HepG2 (cell line): ENCODE results near the gene TRPT1. TPM values are rescaled to one million over a fixed set of nuclear protein-coding genes. Genes with fewer than 3 reads are reported as not detected.

Experiments used
- DR1 ChIP-seq: sonication (generic); formaldehyde crosslinking; IDR thresholded peaks from 2 replicates; pipeline ENCODE4 v1.8.0; 2021; ENCODE audit warnings: mild to moderate bottlenecking, missing genetic modification reagents, inconsistent platforms
- IKZF1 ChIP-seq: fragments of 450-650 bp; IDR thresholded peaks from 2 replicates; pipeline ENCODE4 v1.7.1; 2016
- LBX2 ChIP-seq: sonication (generic); formaldehyde crosslinking; IDR thresholded peaks from 2 replicates; pipeline ENCODE4 v1.5.0; 2020; ENCODE audit warnings: missing genetic modification reagents, mild to moderate bottlenecking, borderline replicate concordance
- MEIS1 ChIP-seq: sonication (generic); formaldehyde crosslinking; IDR thresholded peaks from 2 replicates; pipeline ENCODE4 v1.9.0; 2021; ENCODE audit warnings: mild to moderate bottlenecking, missing genetic modification reagents, moderate library complexity, borderline replicate concordance
- NFE2L1 ChIP-seq: sonication (generic); formaldehyde crosslinking; IDR thresholded peaks from 2 replicates; pipeline ENCODE4 v1.4.0; 2020; ENCODE audit warnings: missing genetic modification reagents, mild to moderate bottlenecking, borderline replicate concordance
- NRL ChIP-seq: sonication (generic); formaldehyde crosslinking; IDR thresholded peaks from 2 replicates; pipeline ENCODE4 v1.5.0; 2020; ENCODE audit warnings: missing genetic modification reagents, mild to moderate bottlenecking, moderate library complexity, borderline replicate concordance
- RERE ChIP-seq: IDR thresholded peaks from 2 replicates; pipeline ENCODE4 v1.6.1; 2016; ENCODE audit warnings: low read depth, missing genetic modification reagents, missing compliant biosample characterization
- ZBTB37 ChIP-seq: sonication (generic); formaldehyde crosslinking; IDR thresholded peaks from 2 replicates; pipeline ENCODE4 v1.4.0; 2020; ENCODE audit warnings: mild to moderate bottlenecking, missing genetic modification reagents
- ZBTB42 ChIP-seq: sonication (generic); formaldehyde crosslinking; IDR thresholded peaks from 2 replicates; pipeline ENCODE4 v1.5.0; 2020; ENCODE audit warnings: mild to moderate bottlenecking, missing genetic modification reagents
- ZNF251 ChIP-seq: sonication (generic); formaldehyde crosslinking; IDR thresholded peaks from 2 replicates; pipeline ENCODE4 v1.9.0; 2021; ENCODE audit warnings: mild to moderate bottlenecking, missing genetic modification reagents
- ZNF569 ChIP-seq: sonication (generic); formaldehyde crosslinking; IDR thresholded peaks from 2 replicates; pipeline ENCODE4 v1.5.0; 2020; ENCODE audit warnings: mild to moderate bottlenecking, missing genetic modification reagents, moderate library complexity, borderline replicate concordance
- ZNF761 ChIP-seq: sonication (generic); formaldehyde crosslinking; conservative IDR thresholded peaks from 2 replicates; pipeline ENCODE4 v1.4.0; 2020; ENCODE audit warnings: mild to moderate bottlenecking, missing genetic modification reagents
- ZNF800 ChIP-seq: sonication (generic); formaldehyde crosslinking; IDR thresholded peaks from 2 replicates; pipeline ENCODE4 v1.4.0; 2020; ENCODE audit warnings: missing genetic modification reagents
- ZZZ3 ChIP-seq: sonication (generic); formaldehyde crosslinking; IDR thresholded peaks from 2 replicates; pipeline ENCODE4 v1.4.0; 2020; ENCODE audit warnings: missing genetic modification reagents, mild to moderate bottlenecking, borderline replicate concordance
- polyA plus RNA-seq, 8 experiments: library from polyadenylated mRNA; depleted of rRNA in 3 of 8; stranded (reverse) in 7 of 8; unstranded in 1 of 8; fragments of >200 nt; fragmentation: Illumina TruSeq in 4 of 8; extraction: Trizol in 4 of 8; gene quantifications; 2 replicates each; pipeline versions ENCODE4 v1.2.1 to v1.2.3, GENCODE V29; 2011 to 2016; ENCODE audit warnings: low read depth in 4 of 8, missing spikeins in 1 of 8, mixed read lengths in 1 of 8; ENCODE audit not compliant: insufficient read depth in 1 of 8
- total RNA-seq, 5 experiments: library from RNA; depleted of rRNA; stranded (reverse); fragments of >200 nt; fragmentation: Illumina TruSeq; extraction: Trizol; gene quantifications; 2 replicates each; pipeline ENCODE4 v1.2.3, GENCODE V29; 2016; ENCODE audit warnings: low read depth in 1 of 5
- TF ChIP-seq, protein P1 (sequence below): sonication (generic); formaldehyde crosslinking; conservative IDR thresholded peaks from 2 replicates; pipeline ENCODE4 v1.4.0; 2020; ENCODE audit warnings: missing genetic modification reagents
- TF ChIP-seq, protein P2 (sequence below): IDR thresholded peaks from 2 replicates; pipeline ENCODE4 v1.6.1; 2018; ENCODE audit warnings: missing genetic modification reagents

The TRPT1 gene
- total and polyA plus RNA-seq, 2 of the 13 experiments (the other 11 are each of a cell fraction or from before 2014, with no cell fraction given) = 24.8 to 40.7 TPM

DNA sequence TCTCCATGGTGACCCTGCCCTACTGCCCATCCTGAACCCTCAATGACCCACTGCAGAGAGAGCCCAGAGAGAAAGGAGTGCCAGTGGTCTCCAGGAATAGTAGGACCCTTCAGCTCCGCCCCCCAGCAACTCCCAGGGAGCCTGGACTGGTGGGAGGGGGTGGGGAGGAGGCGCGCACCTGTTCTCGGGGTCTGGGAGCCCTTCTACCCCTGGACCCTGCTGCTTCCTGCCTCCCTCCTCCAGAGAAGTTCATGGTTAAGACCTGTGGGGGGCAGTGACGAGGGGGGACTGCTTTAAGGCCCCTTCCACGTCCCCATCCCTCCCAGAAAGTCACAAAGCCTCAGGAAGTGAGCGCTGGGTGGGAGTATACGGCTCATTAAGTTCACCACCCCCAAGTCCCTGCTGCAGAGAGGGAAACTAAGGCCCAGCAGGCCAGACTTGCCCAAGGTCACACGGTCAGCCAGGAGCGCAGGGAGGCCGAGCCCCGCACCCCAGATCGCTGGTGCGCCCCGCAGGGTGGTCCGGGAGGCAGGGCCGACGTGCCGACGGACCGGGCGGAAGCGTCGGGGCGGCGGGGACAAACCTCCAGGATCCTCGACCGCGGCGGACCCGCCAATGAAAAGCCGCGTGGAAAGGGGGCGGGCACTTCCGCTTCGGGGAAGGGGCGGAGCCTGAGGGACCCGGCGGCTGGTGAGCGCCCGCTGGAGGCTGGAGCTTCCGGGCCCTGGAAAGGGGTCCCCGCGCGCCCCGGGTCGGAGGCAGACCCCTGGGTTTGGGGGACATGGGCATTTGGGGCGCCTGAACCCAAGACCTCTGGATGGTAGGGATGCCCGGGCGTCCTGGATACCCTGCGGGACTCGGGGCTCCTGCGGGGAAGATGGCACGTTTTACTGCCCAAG, at the start of gene TRPT1, which contains the start of gene NUDT22 (continued):
- TF ChIP-seq LBX2 = no peak
- TF ChIP-seq ZNF569 (CRISPR knock-in tag) = no peak
- TF ChIP-seq NRL (CRISPR knock-in tag) = no peak
- TF ChIP-seq NFE2L1 = no peak
- TF ChIP-seq MEIS1 (CRISPR knock-in tag) = no peak
- TF ChIP-seq IKZF1 = no peak
- TF ChIP-seq ZNF761 (CRISPR knock-in tag) = no peak
- TF ChIP-seq DR1 (CRISPR knock-in tag) = peak; percentile 86
- no peak for TF ChIP-seq ZNF251
- TF ChIP-seq ZZZ3 = no peak; the same call in 1 of the 2 replicates
- TF ChIP-seq, protein P1, sequence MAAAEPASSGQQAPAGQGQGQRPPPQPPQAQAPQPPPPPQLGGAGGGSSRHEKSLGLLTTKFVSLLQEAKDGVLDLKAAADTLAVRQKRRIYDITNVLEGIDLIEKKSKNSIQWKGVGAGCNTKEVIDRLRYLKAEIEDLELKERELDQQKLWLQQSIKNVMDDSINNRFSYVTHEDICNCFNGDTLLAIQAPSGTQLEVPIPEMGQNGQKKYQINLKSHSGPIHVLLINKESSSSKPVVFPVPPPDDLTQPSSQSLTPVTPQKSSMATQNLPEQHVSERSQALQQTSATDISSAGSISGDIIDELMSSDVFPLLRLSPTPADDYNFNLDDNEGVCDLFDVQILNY (CRISPR knock-in tag) = no peak; the same call in 1 of the 2 replicates
- TF ChIP-seq ZNF800 = peak; percentile 22
- TF ChIP-seq, protein P2, sequence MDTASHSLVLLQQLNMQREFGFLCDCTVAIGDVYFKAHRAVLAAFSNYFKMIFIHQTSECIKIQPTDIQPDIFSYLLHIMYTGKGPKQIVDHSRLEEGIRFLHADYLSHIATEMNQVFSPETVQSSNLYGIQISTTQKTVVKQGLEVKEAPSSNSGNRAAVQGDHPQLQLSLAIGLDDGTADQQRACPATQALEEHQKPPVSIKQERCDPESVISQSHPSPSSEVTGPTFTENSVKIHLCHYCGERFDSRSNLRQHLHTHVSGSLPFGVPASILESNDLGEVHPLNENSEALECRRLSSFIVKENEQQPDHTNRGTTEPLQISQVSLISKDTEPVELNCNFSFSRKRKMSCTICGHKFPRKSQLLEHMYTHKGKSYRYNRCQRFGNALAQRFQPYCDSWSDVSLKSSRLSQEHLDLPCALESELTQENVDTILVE (CRISPR knock-in tag) = peak; percentile 18; the same call in 1 of the 2 replicates
- no peak for TF ChIP-seq RERE (CRISPR knock-in tag)
- no peak for TF ChIP-seq ZBTB37
- TF ChIP-seq ZBTB42 (CRISPR knock-in tag) = no peak
